COR-L47 (cell line): ENCODE measurements around the gene PDE7B.

ENCODE experiments used
- DNase-seq: peaks from one replicate; lab custom pipeline; 2025; lab: John Stamatoyannopoulos, UW

Gene PDE7B

GRCh38 chr6:136033416-136033815 is 181.9 kb downstream of the PDE7B start:
- no peak for DNase-seq

- DNase-seq = no peak
These were observed 182.9 kb downstream of the PDE7B start for GRCh38 chr6:136034422-136034821.

GRCh38 chr6:136035378-136036070 is 184.0 kb downstream of the PDE7B start:
- no peak for DNase-seq

- DNase-seq = no peak
These were observed 184.5 kb downstream of the PDE7B start for GRCh38 chr6:136036071-136036380.

GRCh38 chr6:136036601-136037000 is 185.1 kb downstream of the PDE7B start:
- no peak for DNase-seq

GRCh38 chr6:136037242-136037875 is 185.9 kb downstream of the PDE7B start:
- no peak for DNase-seq

GRCh38 chr6:136037876-136038460 is 186.5 kb downstream of the PDE7B start:
- no peak for DNase-seq

- DNase-seq = no peak
These were observed 187.0 kb downstream of the PDE7B start for GRCh38 chr6:136038531-136038930.

GRCh38 chr6:136039185-136039584 is 187.7 kb downstream of the PDE7B start:
- DNase-seq = no peak

GRCh38 chr6:136050475-136050874 is 199.0 kb downstream of the PDE7B start:
- no peak for DNase-seq

GRCh38 chr6:136051140-136051775 is 199.8 kb downstream of the PDE7B start:
- no peak for DNase-seq

- no peak for DNase-seq
These were observed 200.5 kb downstream of the PDE7B start for GRCh38 chr6:136052031-136052430.

- DNase-seq = no peak
These were observed 207.4 kb downstream of the PDE7B start for GRCh38 chr6:136058852-136059251.

GRCh38 chr6:136059308-136059707 is 207.8 kb downstream of the PDE7B start:
- DNase-seq = no peak

GRCh38 chr6:136060052-136060451 is 208.6 kb downstream of the PDE7B start:
- no peak for DNase-seq

GRCh38 chr6:136060759-136061158 is 209.3 kb downstream of the PDE7B start:
- DNase-seq = no peak

GRCh38 chr6:136061701-136062100 is 210.2 kb downstream of the PDE7B start:
- no peak for DNase-seq

- DNase-seq = no peak
These were observed 211.6 kb downstream of the PDE7B start for GRCh38 chr6:136063096-136063495.

GRCh38 chr6:136066005-136066404 is 214.5 kb downstream of the PDE7B start:
- no peak for DNase-seq

- no peak for DNase-seq
These were observed 216.3 kb downstream of the PDE7B start for GRCh38 chr6:136067731-136068341.

- DNase-seq = no peak
These were observed 217.6 kb downstream of the PDE7B start for GRCh38 chr6:136069119-136069518.

- no peak for DNase-seq
These were observed 219.3 kb downstream of the PDE7B start for GRCh38 chr6:136070815-136071214.

GRCh38 chr6:136072691-136073090 is 221.2 kb downstream of the PDE7B start:
- DNase-seq = no peak
